ENCODE measurements around the gene PTPRK. TPM values are rescaled to one million over a fixed set of nuclear protein-coding genes. Genes with fewer than 3 reads are reported as not detected.

The PTPRK gene
- total and polyA plus RNA-seq, 12 donors: 7.5 to 47.7 (median 35.7) TPM

- Histone ChIP-seq H3K27me3 (no peaks in the 10 kb centered on the region), H3K36me3 (peaks cover 0 to 7% (median 0%) of the 10 kb centered on the region in 9 donors), H3K4me1 (peaks cover 0 to 44% (median 11%) of the 10 kb centered on the region in 9 donors), H3K4me3 (no peak overlapping the region), H3K27ac (no peak overlapping the region), H3K9me3 (no peaks in the 10 kb centered on the region)
- 46 to 51% methylated on average over 3 of the region's 3 CpGs for WGBS, 2 donors
- intact Hi-C loops (cut with DNase I): no loop called here
- TF ChIP-seq, protein P1, sequence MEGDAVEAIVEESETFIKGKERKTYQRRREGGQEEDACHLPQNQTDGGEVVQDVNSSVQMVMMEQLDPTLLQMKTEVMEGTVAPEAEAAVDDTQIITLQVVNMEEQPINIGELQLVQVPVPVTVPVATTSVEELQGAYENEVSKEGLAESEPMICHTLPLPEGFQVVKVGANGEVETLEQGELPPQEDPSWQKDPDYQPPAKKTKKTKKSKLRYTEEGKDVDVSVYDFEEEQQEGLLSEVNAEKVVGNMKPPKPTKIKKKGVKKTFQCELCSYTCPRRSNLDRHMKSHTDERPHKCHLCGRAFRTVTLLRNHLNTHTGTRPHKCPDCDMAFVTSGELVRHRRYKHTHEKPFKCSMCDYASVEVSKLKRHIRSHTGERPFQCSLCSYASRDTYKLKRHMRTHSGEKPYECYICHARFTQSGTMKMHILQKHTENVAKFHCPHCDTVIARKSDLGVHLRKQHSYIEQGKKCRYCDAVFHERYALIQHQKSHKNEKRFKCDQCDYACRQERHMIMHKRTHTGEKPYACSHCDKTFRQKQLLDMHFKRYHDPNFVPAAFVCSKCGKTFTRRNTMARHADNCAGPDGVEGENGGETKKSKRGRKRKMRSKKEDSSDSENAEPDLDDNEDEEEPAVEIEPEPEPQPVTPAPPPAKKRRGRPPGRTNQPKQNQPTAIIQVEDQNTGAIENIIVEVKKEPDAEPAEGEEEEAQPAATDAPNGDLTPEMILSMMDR (IDR thresholded peaks at IDR 0.05): no peak
- DNase-seq (no peak), ATAC-seq (no peak)
These were observed 125.2 kb downstream of the PTPRK start for GRCh38 chr6:128395188-128395587.

GRCh38 chr6:128394167-128394566 lies 126.2 kb downstream of the PTPRK start:
- ATAC-seq (peak in 2 of 8 donors; percentile 45 to 63), DNase-seq (no peak)
- TF ChIP-seq, protein P1 (IDR thresholded peaks at IDR 0.05): no peak
- no peaks in the 10 kb centered on the region for H3K27me3 ChIP-seq
- 95 to 100% methylated on average over 1 of the region's 1 CpG for WGBS, 2 donors
- H3K4me1 ChIP-seq: peaks cover 0 to 44% (median 14%) of the 10 kb centered on the region in 9 donors
- intact Hi-C loops (cut with DNase I): no loop called here
- no peak overlapping the region for H3K4me3 ChIP-seq
- no peak overlapping the region for H3K27ac ChIP-seq
- H3K36me3 ChIP-seq: peaks cover 0 to 7% (median 0%) of the 10 kb centered on the region in 9 donors
- no peaks in the 10 kb centered on the region for H3K9me3 ChIP-seq

DNA sequence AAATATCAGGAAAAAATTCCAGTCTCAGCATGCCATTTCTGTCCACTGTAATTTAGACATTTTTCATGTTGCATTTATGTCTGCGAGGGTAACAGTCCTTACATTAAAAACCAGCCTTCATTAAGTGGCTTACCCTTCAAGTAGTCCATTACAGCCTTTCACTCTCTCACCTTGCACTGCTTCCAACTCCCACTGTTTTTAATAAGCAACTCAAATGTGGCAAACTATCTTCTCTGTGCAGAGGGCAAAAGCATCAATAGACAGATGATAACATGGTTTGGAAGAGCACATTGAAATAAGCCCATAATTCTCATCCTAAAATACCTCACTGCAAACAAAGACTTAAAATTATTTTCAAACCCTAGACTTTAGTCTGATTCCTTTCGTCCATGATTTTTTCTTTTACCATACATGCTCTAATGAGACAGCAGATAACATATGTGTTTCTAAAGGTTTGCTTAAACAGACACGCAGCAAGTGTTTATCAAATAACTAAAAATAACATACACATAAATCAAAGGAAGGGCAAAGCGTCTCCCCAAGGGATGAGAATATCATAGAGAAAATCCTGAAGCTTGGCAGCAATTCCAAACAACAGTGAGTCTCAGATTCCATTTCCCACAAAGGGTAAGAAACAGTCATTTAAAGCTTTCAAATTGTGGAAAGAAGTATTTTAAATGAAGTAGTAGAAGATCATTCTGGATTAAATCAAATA lies 130.4 kb downstream of the PTPRK start:
- H3K27ac ChIP-seq: peak overlapping the region in 1 of 10 donors; percentile 14
- TF ChIP-seq, protein P1 (IDR thresholded peaks at IDR 0.05): no peak
- no peak for DNase-seq
- WGBS, 2 donors: 34 to 45% methylated on average over 4 of the region's 4 CpGs
- no peaks in the 10 kb centered on the region for H3K36me3 ChIP-seq
- no peaks in the 10 kb centered on the region for H3K9me3 ChIP-seq
- H3K4me1 ChIP-seq: peaks cover 0 to 36% (median 14%) of the 10 kb centered on the region in 9 donors
- no peak for ATAC-seq
- H3K4me3 ChIP-seq: no peak overlapping the region
- intact Hi-C loops (cut with DNase I): no loop called here
- no peaks in the 10 kb centered on the region for H3K27me3 ChIP-seq

GRCh38 chr6:128388380-128388779 lies 132.0 kb downstream of the PTPRK start:
- TF ChIP-seq, protein P1 (IDR thresholded peaks at IDR 0.05): no peak
- no peak overlapping the region for H3K27ac ChIP-seq
- DNase-seq: no peak
- H3K4me1 ChIP-seq: peaks cover 0 to 26% (median 11%) of the 10 kb centered on the region in 9 donors
- WGBS, 2 donors: 0 to 2% methylated on average over 1 of the region's 1 CpG
- no peaks in the 10 kb centered on the region for H3K27me3 ChIP-seq
- no peak for ATAC-seq
- no peaks in the 10 kb centered on the region for H3K9me3 ChIP-seq
- H3K36me3 ChIP-seq: no peaks in the 10 kb centered on the region
- intact Hi-C loops (cut with DNase I): no loop called here
- no peak overlapping the region for H3K4me3 ChIP-seq
